Limb (tissue), 2 donors: ENCODE measurements around the gene SH3RF3.
A peak's percentile ranks its signal among the peaks of the same experiment; 100 is the strongest.

Experiments
- DNase-seq, 2 donors: peaks; one replicate each; pipeline ENCODE4 v3.0.0-alpha.2; 2016; ENCODE audit errors: extremely low spot score in 2 of 2

SH3RF3 gene

DNA sequence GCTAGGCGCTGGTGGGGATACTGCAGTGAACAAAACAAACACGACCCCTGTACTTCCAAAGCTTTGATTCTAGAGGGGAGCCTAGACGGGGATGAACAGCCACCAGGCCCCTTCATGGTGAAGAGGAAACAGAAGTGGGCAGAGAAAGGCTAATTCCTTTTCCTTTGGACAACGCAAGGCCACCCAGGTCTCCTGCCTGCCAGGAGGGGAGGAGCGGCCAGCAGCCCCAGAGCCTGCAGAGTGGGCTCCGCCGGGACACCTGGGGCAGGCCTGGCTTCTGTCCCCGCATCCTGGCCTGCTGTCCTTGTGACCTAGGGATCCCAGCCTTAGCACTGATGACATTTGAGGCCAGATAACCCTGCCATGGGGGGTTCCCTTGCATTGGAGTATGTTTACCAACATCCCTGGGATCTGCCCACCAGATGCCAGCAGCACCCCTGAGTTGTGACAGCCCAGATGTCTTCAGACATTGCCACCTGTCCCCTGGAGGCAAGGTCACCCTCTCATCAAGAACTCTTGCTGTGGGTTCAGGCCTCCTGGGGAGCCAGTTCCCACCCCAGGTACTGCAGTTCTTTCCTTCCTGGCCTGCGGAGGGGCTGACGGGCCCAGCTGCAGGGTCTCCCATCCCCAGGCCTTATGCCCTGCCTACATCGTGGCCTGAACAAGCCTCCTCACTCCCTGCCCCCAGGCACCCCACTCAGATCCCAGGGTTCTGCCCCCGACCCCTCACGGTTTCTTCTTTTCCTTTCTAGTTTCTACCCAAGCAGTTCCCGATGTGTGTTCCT lies 359.1 kb downstream of the SH3RF3 start:
- no peak for DNase-seq

DNA sequence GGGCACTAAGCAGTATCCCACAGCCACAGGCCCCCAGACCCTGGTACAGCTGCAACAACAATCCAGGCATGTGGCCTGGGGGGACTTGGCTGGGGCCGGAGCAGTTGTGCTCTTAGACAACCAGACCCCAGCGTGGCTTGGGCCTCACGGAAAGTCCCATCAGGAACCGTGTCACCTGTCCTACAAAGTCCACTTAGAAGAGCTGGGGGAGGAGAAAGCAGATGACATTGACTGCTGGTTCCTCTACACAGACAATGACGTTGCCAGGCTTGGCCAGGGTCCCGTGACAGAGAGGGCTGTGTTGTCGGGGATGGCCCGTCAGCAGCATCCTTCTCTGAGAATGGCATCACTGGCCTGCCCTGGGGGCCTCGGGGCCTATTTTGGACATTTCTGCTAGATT lies 360.3 kb downstream of the SH3RF3 start:
- no peak for DNase-seq

DNA sequence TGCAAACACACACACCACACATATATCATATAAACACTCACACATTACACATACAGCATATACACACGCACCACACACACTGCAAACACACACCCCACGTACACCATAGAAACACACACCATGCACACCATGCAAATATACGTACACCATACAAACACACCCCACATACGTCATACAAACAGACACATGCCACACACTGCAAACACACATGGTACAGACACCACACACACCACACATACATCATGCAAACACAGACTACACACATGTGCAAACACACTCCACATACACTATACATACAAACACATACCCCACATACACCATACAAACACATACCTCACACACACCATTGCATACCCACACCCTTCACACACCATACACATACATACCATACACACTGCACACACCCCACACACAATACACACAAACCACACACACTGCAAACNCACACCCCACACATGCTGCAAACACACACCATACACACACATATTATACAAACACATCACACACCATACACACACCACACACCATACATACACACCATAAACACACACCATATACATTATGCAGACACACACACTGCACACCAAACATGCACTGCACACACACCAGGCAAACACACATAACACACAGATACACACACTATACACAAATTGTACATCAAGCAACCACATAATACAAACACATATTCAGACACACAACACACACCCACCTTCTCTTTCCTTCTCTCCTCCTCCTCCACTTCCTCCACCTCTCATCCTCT lies 364.4 kb downstream of the SH3RF3 start:
- DNase-seq: no peak

DNA sequence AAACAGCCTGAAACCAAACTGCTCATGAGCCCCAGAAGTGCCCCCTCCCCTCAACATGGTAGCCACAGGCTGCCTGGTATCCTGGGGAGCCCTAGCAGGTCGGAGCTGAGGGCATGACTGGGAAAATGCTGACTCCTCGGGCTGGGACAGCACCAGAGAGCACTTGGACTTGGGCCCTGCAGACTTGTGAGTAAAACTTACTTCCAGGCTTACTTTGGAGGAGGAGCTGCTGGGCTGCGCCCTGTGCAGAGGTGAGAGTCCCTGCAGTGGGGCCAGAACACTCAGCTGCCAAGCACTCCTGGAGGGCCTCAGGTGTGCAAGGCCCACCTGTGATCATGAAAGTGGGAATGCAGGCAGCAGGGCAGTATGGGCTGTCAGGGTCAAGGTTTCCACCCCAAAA lies 365.3 kb downstream of the SH3RF3 start:
- no peak for DNase-seq

DNA sequence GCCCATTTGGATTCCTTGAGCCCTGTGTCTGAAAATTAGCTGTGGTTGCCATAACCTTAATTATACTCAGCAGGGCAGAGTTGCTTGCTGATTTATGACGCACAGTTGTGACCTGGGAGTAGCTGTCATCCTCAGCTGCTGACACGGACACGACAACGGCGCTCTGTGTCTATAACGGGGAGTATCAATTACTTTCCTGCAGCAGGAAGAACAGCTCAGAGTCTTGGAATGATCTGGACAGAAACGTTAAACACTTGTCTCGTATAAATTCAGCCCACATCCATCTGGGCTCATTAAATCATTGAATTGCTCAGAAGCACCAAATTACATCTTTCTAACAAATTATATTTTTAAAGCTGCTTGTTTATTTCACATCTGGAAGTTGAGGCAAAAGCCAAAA lies 368.5 kb downstream of the SH3RF3 start:
- peak in 1 of 2 donors; percentile 68 for DNase-seq

DNA sequence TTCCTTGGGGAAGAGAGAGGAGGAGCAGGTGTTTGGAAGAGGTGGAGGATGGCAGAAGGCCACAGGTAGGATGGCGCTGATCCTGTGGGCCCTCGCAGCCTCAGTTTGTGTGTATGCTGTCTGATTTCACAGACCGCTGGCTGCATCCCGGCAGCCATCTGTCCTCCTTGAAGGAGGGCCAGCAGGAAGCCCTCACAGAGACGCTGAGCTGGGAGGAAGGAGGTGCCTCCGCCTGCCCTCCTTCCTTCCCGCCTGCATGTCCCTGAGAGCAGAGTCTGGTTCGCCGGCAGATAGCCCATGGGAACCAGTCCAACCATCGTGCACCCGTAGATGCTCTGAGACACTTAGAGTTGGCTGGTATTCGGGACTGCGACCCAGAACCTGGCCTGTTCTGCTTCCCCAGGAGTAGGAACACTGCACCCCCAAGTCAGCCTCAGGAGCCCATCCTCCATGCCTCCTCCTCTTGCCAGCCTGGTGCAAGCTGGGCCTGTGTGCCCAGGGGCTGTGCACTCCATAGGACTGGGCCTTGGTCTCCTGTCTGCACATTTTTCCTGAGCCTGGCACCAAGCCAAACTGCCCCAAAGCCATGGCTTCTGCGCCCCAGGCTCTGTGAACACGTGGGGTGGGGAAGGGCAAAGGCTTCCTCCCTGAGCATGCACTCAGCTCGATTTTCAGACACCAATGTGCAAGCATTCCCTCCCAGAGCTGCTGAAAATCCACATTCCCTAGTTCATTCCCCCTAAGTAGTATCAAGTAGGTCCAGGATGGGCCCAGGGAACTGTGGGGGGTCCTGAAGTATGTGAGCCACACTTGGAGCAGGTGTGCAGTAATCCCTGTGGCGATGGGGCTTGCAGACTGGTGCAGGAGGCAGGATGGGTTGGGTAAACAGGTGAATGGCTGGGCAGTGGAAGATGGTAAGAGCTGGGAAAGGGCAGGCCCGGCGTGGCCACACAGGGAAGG lies 369.2 kb downstream of the SH3RF3 start:
- peak in 1 of 2 donors; percentile 12 for DNase-seq

DNA sequence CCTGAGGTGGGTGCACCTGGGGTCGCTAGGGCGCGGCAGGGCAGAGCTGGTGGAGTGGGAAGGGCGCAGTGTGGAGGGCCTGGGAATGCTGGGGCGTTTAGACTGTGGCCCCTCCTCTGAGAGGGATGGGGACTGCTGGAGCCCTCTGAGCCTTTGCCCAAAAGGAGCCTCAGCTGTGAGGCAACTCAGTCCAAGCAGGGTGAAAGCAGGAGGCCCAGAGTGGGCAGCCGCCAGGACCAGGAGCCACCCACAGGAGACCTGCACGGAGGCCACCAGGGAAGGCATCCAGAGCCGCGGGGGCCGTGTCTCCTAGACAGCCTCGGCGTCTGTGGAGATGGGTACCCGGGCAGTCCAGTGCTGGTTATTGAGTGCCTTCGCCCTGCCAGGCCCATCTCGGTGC lies 369.9 kb downstream of the SH3RF3 start:
- no peak for DNase-seq

DNA sequence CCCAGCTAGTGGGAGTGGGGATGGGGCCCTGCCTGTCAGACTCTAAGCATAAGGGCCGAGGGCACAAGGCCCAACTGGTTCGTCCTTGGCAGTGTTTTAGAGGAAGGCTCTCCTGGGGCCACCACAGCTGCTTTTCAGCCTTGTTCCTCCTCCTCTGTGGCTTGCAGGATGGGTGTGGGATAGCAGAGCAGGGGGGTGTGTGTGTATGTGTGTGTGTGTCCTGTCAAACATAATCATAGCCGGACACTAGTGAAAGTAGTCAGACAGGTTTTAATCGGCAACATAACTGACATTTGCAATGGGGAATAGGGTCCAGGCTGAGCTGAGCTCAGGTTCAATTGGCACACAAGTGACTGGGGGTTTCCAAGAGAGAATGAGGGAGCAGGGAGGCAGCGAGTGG lies 370.6 kb downstream of the SH3RF3 start:
- DNase-seq: no peak

DNA sequence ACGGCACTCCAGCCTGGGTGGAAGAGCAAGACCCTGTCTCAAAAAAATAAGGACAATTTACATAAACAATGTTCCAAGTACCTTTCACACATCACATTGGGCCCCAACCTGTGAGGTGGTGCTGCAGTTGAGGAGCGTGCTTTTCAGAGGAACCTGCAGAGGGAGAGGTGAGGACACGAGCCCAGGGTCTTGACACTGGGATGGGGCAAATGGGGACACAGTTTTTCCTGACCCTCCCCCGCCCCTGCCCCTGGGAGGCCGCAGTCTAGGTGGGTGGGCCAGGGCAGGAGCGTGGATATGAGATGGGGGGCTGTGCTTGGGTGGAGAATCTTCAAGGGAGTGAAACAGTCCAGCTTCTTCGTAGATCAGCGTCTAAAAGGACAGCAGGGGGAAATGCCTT lies 371.9 kb downstream of the SH3RF3 start:
- no peak for DNase-seq

DNA sequence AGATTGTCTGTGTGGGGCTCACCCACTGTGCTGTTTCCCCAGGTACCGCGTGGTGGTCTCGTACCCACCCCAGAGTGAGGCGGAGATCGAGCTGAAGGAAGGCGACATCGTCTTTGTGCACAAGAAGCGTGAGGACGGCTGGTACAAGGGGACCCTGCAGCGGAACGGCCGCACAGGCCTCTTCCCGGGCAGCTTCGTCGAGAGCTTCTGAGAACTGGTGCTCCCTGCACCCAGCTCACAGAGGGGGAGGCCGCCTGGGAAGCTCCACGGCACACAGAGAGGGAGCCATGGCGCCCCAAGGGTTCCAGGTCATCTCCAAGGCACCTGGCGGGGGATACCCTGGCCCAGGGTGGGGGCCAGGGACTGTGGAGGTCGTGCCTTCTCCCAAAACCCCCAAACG lies 372.5 kb downstream of the SH3RF3 start:
- DNase-seq: no peak

DNA sequence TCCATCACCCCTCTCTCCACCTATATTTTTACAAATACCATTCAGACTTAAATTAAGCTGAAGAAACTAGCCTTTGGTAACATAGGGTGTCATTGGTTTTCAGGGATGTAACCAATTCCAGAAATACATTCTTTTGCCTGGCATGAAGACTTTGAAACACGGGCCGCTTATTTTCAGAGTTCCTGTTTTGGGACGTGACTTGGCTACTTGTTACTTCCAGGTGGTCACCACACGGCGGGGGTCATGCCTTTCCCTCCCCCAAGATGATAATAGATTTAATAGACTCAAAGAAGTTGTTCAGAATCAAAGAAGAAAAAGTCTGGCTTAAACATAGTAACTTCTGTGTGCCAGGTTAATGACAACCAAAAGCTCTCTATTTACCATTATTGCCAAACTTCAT lies 374.2 kb downstream of the SH3RF3 start:
- DNase-seq: no peak

DNA sequence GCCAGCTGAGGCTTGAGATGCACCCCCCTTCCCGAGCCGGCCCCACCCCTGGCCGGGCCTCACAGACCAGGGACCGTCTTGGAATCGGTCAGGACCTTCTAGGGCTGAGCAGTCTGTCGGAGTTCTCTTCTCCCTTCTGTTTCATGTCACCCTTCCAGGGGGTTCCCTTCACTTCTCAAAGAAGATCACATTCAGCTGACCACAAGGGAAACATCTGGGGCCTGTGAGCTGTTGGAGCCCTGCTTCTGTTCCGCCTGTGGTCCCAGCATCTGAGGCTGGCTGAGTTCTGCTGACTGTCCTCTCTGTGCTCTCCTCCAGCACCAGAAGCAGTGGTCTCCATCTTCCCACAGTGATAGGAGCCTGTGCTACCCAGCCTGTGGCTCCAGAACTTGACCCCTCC lies 378.2 kb downstream of the SH3RF3 start:
- no peak for DNase-seq

DNA sequence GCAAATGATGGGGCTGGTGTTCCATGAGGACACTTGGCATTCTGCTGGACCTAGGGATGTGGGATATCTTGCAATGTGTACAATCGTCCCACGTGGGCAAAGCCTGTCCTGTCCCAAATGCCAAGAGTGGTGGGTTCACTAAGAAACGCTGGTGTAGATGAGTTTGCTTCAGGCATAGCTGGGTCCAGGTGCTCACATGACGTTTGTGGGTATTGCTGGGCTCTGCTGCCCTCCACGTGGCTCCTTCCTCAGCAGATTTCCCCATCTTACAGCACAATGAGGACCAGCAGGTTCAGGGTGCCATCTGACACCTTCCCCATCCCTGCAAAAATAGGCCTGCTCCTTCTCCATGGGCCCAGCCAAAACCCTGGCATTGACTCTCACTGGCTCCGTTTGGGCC lies 378.8 kb downstream of the SH3RF3 start:
- no peak for DNase-seq

DNA sequence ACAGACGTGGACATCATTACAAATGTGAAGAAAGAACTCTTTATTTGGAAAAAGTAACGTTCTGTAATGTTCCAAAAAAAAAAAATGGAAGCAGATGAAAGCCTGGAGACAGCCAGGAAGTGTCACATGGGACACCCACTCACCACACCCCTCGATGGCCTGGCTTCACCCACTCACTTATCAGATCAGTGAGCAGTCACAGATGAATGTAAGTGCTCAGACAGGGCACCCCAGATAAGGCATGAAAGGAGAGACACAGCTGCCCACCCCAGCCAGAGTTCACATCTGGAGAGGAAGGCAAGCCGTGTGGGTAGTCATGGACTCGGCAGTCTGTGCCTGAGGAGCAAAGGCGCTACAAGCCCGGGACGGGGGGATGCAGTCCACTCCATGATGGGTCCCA lies 379.6 kb downstream of the SH3RF3 start:
- no peak for DNase-seq

DNA sequence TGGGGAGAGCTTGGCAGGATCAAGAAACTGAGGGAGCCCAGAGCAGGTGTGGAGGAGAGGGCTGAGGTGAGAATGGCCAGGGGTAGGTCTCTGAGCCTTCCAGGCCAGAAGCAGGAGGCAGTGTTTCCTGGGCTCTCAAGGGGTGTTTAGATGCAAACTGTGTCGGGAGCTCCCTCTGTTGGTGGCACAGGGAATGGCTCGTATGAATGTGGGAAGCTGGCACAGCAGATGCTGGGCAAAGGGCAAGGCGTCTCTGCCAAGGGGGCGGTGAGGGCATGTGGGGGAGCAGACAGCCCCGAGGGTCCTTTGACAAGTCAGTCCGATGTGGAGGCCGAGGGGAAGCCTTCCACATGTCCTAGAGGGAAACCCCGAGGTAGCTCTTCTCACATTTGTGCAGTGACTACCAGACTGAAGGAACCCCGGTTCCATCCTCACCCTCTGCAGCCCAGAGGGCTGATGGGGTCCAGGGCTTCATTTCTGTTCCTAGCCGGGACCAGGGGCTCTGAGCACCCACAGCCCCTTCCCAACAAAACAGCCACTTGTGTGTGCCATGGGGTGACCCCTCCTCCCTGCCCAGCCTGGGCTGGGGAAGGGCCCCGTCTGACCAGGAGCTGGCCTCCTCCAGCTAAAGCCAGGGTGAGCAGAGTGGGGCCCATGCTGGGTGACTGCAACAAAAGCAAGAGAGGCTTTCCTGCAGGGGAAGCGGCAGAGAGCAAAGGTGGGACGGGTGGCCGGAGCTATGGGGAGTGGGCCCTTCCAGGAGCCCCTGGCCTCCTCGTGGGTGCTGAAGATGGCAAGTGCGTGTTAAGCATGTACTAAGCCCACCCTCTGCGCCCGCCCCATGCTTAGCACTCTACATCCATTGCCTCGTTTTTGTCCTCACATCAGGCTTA lies 381.4 kb downstream of the SH3RF3 start:
- peak; percentile 49 to 84 for DNase-seq

DNA sequence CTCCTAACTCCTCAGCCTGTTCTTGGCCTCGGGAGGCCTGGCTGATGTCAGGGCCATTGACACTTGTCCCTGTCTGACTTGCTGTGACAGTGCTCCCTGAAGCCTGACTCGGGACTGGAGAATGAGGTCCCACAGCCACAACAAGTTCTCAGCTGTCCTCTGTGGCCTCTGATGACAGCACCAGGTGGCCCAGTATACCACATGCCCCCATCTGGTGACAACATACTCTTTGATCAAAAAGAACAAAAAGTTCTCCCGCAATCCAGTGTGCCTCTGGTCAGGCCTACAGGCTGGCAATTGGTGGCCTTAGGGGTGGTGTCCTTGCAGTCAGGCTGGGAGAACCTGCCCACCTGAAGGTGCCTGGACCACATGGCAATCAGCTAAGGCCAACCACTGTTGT lies 382.2 kb downstream of the SH3RF3 start:
- no peak for DNase-seq

DNA sequence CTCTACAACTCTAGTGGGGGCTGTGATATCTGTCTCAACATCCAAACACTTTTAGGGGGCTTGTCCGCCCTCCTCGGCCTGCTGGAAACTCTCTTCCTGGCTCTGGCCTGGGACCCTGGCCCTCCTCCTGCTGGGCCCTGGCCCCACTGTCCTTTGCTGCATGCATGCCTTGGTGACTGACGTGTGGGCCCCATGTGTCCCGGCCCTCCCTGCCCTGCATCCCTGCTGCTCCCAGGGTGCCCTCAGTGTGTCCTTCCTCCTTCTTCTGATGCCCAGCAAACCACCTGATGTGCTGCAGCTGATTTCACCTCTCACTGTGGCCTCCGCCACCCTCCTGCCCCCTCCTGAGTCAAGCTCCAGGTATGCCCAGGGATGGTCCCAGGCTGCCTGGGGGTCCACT lies 383.1 kb downstream of the SH3RF3 start:
- no peak for DNase-seq

DNA sequence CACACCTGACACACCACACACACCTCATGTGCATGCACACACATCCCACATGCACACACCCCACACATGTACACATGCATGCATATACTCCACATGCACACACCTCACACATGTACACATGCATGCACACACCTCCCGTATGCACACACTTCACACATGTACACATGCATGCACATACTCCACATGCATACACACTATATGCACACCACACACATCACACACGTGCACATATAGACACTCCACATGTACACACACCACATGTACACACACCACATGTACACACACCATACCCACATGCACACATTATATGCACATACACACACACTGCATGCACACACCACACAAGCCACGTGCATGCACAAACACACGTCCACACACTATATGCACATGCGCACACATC lies 384.2 kb downstream of the SH3RF3 start:
- no peak for DNase-seq

DNA sequence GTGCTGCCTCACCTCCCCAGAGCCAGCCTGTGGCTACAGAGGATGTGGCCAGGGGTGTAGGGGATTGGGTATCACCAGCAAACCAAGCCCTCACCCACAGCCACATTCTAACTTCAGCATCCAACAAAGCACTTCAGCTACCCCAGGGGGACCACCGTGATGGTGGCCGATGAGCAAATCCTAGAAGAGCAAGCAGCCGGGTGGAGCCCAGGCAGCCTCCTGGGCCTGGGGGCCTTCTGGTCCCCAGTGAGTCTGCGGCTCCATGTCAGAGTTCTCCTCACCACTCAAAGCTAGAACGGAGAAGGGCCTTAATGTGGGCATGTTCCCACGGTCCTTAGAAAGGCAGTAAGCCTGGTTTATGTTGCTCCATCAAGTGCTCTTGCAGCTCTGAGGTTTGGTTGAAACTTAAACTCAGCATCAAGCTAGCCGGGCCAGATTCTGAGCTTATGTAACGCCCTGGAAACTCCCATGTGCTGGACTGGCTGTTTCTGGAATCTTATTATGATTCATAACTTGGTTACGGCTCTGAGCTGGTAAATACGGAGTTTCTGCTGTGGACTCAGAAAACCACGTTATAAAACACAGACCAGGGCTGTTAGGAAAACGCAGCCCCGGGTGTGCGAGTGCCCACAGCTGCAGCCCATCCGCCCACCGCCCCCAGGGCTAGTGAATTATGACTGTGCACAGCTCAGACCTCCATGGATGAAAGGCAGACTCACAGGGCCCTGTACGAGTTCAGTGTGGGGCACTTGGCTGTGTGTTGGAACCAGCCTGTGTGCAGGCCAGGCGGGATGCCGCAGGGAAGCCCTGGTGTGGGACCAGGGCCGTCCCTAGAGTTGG lies 385.0 kb downstream of the SH3RF3 start:
- DNase-seq: peak; percentile 71 to 79

DNA sequence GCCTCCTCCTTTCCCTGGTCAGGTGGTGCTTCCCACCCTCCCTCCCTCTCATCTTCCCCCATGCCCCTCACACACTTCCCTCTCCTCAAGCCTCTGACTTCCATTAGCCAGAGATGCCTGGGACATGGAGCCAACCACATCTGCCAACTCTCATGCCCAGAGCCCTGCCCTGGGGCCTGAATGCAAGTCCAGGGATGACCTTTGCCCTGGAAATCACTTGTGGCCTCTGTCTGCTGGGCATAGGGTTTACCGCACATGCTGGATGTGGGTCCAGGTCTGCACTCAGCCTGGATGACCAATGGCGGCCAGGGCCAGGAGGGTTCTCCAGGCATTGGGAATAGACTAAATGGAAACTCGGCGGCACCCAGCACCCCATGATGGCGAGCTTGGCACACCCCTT lies 385.9 kb downstream of the SH3RF3 start:
- DNase-seq: no peak
